Stimulated activated memory B cell treated with anti-CD40 and anti-IgM and Interleukin-4, amounts not matched to agents 10 μg/mL and 1 μg/mL and 100 μg/mL, for 72 hours (primary cell): ENCODE measurements around the gene ENPP6.
"Not testable (repeated sequence)": the region's sequence is repeated elsewhere in the genome, so short reads cannot be mapped to it uniquely, and the experiment has no call there.

Source experiments
- ATAC-seq: fragments of 150-1000 bp; cut with Tn5 transposase; 2 replicates; pipeline ENCODE4 v1.10.0; 2021
- H3K27ac Mint-ChIP-seq: one replicate; pipeline ENCODE4 v1.8.0; 2022; ENCODE audit warnings: mild to moderate bottlenecking, mixed read lengths
- H3K27me3 Mint-ChIP-seq: one replicate; pipeline ENCODE4 v1.8.0; 2022; ENCODE audit warnings: mixed read lengths
- H3K36me3 Mint-ChIP-seq: one replicate; pipeline ENCODE4 v1.8.0; 2022; ENCODE audit warnings: mixed read lengths
- H3K4me1 Mint-ChIP-seq: one replicate; pipeline ENCODE4 v1.8.0; 2022; ENCODE audit warnings: mixed read lengths
- H3K4me3 Mint-ChIP-seq: one replicate; pipeline ENCODE4 v1.8.0; 2022; ENCODE audit warnings: mild to moderate bottlenecking, moderate library complexity, mixed read lengths
- H3K9me3 Mint-ChIP-seq: one replicate; pipeline ENCODE4 v1.8.0; 2022; ENCODE audit warnings: mixed read lengths

The ENPP6 gene

GRCh38 chr4:184059099-184059498, 158.6 kb downstream of the ENPP6 start:
- H3K27ac Mint-ChIP-seq, result no peak overlapping the region
- no peak for ATAC-seq
- H3K27me3 Mint-ChIP-seq, result no peaks in the 10 kb centered on the region
- no peak overlapping the region for H3K4me3 Mint-ChIP-seq
- H3K9me3 Mint-ChIP-seq, result no peaks in the 10 kb centered on the region
- H3K4me1 Mint-ChIP-seq, result no peaks in the 10 kb centered on the region
- no peaks in the 10 kb centered on the region for H3K36me3 Mint-ChIP-seq

DNA sequence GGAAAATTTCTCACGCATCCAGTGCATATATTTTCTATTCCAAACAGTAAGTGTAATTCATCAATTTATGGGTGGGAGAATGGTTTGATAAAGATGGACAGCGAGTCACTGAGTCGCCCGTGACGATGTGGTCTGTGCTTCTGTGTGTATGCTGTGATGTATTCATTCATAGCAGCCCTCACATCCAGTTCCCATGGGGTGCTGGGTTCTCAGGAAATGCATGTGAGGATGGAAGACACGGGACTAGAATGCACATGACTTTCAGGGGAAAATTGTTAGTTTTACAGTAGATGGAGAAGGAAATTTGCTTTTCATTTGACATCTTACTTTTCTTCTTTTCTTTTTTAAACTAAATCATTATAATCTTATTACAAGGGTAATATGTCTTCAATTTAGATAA, 159.6 kb downstream of the ENPP6 start:
- Mint-ChIP-seq H3K36me3 (no peaks in the 10 kb centered on the region), H3K4me1 (no peaks in the 10 kb centered on the region), H3K27ac (no peak overlapping the region), H3K9me3 (no peaks in the 10 kb centered on the region), H3K27me3 (no peaks in the 10 kb centered on the region), H3K4me3 (no peak overlapping the region)
- ATAC-seq, result no peak

GRCh38 chr4:184056877-184057276, 160.8 kb downstream of the ENPP6 start:
- H3K4me1 Mint-ChIP-seq, result no peaks in the 10 kb centered on the region
- ATAC-seq, result no peak
- H3K4me3 Mint-ChIP-seq, result no peak overlapping the region
- H3K27me3 Mint-ChIP-seq, result peaks cover 4% of the 10 kb centered on the region
- no peak overlapping the region for H3K27ac Mint-ChIP-seq
- H3K36me3 Mint-ChIP-seq, result no peaks in the 10 kb centered on the region
- no peaks in the 10 kb centered on the region for H3K9me3 Mint-ChIP-seq

GRCh38 chr4:184053434-184053833, 164.2 kb downstream of the ENPP6 start:
- Mint-ChIP-seq H3K27me3 (peaks cover 26% of the 10 kb centered on the region), H3K27ac (no peak overlapping the region), H3K9me3 (peaks cover 13% of the 10 kb centered on the region), H3K4me3 (no peak overlapping the region), H3K4me1 (no peaks in the 10 kb centered on the region), H3K36me3 (no peaks in the 10 kb centered on the region)
- ATAC-seq, result no peak

DNA sequence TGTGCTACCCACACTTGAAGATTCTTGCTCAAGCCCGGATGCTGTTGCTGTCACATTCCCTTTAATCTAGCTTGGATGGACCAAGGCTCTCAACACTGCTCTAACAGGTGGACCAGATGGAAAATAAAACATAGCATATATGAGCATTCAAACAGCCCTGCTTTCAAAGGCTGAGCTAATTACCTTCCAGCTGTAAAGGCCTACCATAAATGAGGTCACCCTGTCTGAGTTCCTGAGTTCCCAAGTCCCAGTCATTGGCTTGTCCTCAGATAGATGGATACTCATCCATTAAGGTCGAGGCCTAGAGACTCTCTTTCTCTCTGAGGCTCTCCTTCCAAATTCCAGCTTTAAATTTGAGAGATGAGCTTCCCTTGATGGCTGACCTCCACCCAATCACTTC, 165.1 kb downstream of the ENPP6 start:
- no peak for ATAC-seq
- H3K9me3 Mint-ChIP-seq, result peaks cover 21% of the 10 kb centered on the region
- no peaks in the 10 kb centered on the region for H3K4me1 Mint-ChIP-seq
- peaks cover 32% of the 10 kb centered on the region for H3K27me3 Mint-ChIP-seq
- no peak overlapping the region for H3K27ac Mint-ChIP-seq
- H3K36me3 Mint-ChIP-seq, result no peaks in the 10 kb centered on the region
- no peak overlapping the region for H3K4me3 Mint-ChIP-seq

DNA sequence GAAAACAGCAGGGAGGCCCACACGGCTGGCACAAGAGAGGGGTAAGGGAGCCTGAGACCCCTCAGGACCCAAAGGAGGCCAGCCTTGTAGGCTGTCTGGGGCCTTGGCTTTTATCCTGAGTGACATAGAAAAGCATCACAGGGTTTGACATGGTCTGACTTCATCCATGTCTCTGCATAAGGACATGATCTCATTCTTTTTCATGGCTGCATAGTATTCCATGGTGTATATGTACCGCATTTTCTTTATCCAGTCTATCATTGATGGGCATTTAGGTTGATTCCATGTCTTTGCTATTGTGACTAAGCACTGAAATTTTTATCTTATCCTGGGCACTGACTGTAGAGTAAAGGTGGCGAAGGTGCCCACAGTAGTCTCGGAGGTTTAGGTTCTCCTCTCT, 166.4 kb downstream of the ENPP6 start:
- not testable (repeated sequence) for H3K36me3 Mint-ChIP-seq, H3K4me3 Mint-ChIP-seq, H3K27ac Mint-ChIP-seq, H3K4me1 Mint-ChIP-seq, ATAC-seq
- H3K9me3 Mint-ChIP-seq, result peaks cover 32% of the 10 kb centered on the region
- H3K27me3 Mint-ChIP-seq, result peaks cover 46% of the 10 kb centered on the region

DNA sequence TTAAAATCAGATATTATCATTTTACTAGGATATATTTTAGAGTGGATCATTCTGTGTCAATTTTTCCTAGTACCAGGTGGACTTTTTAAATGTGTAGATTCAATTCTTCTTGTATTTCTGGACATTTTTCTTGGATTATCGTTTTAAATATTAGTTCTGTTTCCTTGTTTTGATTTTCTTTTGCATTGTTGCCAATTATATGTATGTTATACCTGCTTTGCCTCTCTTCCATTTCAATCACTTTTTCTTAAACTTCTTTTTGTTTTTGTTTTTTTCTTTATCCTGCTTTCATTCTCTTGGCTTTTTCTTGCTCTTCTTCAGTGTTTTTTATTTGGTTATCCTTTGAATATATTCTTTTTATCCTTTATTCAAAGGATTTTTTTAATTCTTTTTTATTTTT, 171.5 kb downstream of the ENPP6 start:
- ATAC-seq, result no peak
- no peak overlapping the region for H3K27ac Mint-ChIP-seq
- peaks cover 39% of the 10 kb centered on the region for H3K27me3 Mint-ChIP-seq
- peaks cover 11% of the 10 kb centered on the region for H3K36me3 Mint-ChIP-seq
- peaks cover 29% of the 10 kb centered on the region for H3K9me3 Mint-ChIP-seq
- H3K4me1 Mint-ChIP-seq, result no peaks in the 10 kb centered on the region
- H3K4me3 Mint-ChIP-seq, result no peak overlapping the region

DNA sequence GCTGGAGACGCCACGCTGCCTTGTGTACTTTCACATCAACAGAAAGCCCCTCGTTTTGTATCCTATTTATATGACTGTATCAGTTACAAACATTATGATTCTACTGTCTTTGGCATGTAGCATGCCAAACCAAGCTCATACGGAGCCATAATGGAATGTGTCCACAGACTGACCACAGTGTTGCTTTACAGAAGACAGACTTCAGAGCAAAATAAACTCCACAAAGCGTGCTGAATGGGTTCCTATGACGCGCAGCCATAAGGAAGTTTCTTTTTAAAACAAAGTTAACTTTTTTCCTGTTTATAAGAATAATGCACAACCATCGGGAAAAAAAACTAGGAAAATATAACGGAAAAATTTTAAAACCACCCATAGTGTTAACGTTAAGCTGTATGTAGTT, 176.5 kb downstream of the ENPP6 start:
- Mint-ChIP-seq H3K27ac (no peak overlapping the region), H3K4me3 (no peak overlapping the region), H3K27me3 (peaks cover 26% of the 10 kb centered on the region), H3K36me3 (peaks cover 2% of the 10 kb centered on the region), H3K4me1 (no peaks in the 10 kb centered on the region), H3K9me3 (peaks cover 2% of the 10 kb centered on the region)
- ATAC-seq, result no peak

GRCh38 chr4:184039963-184040383, 177.7 kb downstream of the ENPP6 start:
- ATAC-seq, result peak; percentile 62
- Mint-ChIP-seq H3K27ac (no peak overlapping the region), H3K4me1 (no peaks in the 10 kb centered on the region), H3K4me3 (no peak overlapping the region), H3K36me3 (no peaks in the 10 kb centered on the region), H3K27me3 (peaks cover 25% of the 10 kb centered on the region), H3K9me3 (no peaks in the 10 kb centered on the region)
